DND-41 (cell line): ENCODE data around the gene MIEN1.

Experiments used
- EZH2 ChIP-seq: IDR thresholded peaks from 3 replicates; pipeline ENCODE4 v1.6.1; 2012; ENCODE audit warnings: borderline replicate concordance, low read depth, mild to moderate bottlenecking, moderate library complexity, low read length, inconsistent platforms; ENCODE audit not compliant: severe bottlenecking
- TF ChIP-seq, protein P1 (sequence below): IDR thresholded peaks from 2 replicates; pipeline ENCODE4 v1.5.1; 2012; ENCODE audit warnings: borderline replicate concordance, low read length, moderate library complexity, mild to moderate bottlenecking; ENCODE audit not compliant: poor library complexity, severe bottlenecking; ENCODE audit errors: extremely low read depth

DNA sequence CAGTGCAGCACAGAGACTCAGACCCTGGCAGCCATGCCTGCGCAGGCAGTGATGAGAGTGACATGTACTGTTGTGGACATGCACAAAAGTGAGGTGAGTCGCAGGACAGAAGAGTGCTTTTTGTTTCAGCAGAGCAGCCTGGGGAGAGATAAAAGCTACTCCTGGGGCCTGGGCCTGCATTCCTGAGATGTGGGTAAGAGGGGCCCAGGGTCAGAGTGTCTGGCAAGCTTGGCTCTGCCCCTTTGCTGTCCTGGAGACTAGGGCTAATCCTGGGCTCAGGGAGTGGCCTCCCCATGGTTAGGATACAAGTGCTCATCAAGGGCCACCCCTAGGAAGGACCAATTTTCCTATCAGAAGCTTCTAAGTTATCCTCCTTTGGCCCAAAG, 35.2 kb downstream of the MIEN1 start:
- TF ChIP-seq, protein P1, sequence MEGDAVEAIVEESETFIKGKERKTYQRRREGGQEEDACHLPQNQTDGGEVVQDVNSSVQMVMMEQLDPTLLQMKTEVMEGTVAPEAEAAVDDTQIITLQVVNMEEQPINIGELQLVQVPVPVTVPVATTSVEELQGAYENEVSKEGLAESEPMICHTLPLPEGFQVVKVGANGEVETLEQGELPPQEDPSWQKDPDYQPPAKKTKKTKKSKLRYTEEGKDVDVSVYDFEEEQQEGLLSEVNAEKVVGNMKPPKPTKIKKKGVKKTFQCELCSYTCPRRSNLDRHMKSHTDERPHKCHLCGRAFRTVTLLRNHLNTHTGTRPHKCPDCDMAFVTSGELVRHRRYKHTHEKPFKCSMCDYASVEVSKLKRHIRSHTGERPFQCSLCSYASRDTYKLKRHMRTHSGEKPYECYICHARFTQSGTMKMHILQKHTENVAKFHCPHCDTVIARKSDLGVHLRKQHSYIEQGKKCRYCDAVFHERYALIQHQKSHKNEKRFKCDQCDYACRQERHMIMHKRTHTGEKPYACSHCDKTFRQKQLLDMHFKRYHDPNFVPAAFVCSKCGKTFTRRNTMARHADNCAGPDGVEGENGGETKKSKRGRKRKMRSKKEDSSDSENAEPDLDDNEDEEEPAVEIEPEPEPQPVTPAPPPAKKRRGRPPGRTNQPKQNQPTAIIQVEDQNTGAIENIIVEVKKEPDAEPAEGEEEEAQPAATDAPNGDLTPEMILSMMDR: no peak
- TF ChIP-seq EZH2: no peak
